22Rv1 (cell line): Measurements from ENCODE around the gene MPDZ.

Source experiments
- H3K27ac ChIP-seq: fragments of 450-650 bp; 2 replicates; pipeline ENCODE4 v1.5.1; 2017
- ZFX ChIP-seq: fragments of 450-650 bp; IDR thresholded peaks from 2 replicates; pipeline ENCODE4 v1.6.1; 2017; ENCODE audit warnings: antibody characterized with exemption, borderline replicate concordance
- TF ChIP-seq, protein P1 (sequence below): fragments of 450-650 bp; IDR thresholded peaks from 2 replicates; pipeline ENCODE4 v1.5.1; 2017; ENCODE audit warnings: mild to moderate bottlenecking

MPDZ gene

DNA sequence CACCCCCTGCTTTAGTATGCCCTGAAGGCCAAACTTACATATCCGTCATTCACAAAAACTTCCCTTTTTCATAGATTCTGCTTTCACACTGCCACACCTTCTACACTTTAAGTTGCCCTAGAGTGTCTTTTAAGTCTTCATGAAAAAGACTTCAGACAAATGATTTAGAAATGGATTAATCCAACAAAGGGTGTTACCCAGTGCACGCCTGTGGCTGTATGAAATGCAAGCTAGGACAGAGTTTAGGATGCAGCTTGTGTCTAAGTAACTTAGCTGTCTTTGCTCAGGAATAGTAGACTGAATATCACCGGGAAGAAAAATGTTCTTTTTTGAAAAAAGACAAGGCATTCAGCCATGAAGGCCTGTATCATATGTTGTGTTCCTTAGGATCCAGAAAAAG lies 210.0 kb downstream of the MPDZ start:
- TF ChIP-seq, protein P1, sequence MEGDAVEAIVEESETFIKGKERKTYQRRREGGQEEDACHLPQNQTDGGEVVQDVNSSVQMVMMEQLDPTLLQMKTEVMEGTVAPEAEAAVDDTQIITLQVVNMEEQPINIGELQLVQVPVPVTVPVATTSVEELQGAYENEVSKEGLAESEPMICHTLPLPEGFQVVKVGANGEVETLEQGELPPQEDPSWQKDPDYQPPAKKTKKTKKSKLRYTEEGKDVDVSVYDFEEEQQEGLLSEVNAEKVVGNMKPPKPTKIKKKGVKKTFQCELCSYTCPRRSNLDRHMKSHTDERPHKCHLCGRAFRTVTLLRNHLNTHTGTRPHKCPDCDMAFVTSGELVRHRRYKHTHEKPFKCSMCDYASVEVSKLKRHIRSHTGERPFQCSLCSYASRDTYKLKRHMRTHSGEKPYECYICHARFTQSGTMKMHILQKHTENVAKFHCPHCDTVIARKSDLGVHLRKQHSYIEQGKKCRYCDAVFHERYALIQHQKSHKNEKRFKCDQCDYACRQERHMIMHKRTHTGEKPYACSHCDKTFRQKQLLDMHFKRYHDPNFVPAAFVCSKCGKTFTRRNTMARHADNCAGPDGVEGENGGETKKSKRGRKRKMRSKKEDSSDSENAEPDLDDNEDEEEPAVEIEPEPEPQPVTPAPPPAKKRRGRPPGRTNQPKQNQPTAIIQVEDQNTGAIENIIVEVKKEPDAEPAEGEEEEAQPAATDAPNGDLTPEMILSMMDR, result no peak
- no peak for TF ChIP-seq ZFX
- no peak overlapping the region for H3K27ac ChIP-seq

DNA sequence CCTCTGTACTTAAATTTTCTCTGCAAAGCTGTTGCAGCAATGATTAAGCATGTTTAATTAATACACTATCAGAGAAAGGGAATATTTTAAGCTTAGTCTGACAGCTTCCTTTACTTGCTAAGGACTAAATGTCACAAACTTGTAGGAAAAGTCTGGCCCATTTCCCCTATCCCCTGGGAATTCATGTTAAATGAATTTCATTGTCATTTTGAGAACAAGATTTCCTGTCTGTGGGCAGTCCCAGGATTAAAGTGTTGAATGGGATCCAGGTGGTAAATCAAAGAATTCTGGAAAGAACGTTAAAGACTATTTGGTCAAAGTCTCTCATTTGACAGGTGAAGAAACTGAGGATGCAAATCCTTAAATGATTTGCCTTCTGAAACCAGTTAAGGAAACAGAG lies 214.8 kb downstream of the MPDZ start:
- TF ChIP-seq, protein P1, result no peak
- no peak for TF ChIP-seq ZFX
- no peak overlapping the region for H3K27ac ChIP-seq

DNA sequence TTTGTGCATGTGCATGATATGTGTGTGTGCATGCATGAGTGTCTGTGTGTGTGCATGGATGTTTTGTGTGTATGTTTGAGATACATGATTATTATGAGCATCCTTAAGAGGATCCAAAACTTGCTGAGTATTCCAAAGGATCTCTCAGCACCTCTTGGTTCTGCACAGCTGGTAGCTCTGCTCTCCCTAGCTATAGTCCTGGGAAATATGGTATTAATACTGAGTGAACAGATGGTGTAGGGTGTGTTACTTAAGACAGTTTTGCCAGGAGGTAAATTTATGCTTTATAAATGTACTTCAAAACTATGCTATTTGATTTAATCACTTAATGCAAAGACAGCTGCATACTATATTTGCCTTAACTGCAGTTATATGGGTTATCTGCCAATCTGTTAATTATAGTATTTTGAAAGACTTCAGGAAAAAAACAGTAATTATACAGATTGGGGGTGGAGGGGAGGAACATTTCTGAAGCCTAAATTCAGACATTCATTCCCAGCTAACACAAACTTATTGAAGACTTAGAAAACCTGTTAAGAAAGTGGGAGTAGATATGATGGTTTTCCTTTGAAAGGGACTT lies 215.5 kb downstream of the MPDZ start:
- H3K27ac ChIP-seq, result no peak overlapping the region
- TF ChIP-seq, protein P1, result no peak
- no peak for TF ChIP-seq ZFX

DNA sequence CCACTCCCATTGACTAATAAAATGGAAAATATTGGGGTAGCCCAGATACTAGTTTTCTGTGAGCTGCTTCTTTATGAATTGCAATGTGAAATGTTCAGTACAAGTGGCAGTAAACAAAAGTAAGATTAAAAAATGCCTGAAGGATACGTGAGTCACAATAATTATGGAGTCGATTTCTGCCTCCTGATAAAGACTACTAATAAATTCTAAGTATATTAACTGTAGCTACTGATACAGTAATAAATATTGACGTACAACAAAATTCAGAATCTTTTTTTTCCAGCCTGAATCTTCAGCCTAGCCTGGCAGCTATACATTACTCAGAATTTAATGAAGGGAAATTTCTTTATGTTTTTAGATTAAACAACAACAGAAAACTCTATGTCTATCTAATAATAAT lies 218.1 kb downstream of the MPDZ start:
- TF ChIP-seq ZFX, result no peak
- TF ChIP-seq, protein P1, result no peak
- H3K27ac ChIP-seq, result no peak overlapping the region
